Heart left ventricle (tissue), 13 donors: ENCODE measurements around the gene GALK1.

Experiments
- CTCF ChIP-seq, 12 donors: fragments of 200-600 bp; sonication (generic) in 4 of 12; IDR thresholded peaks; one replicate each; pipeline versions ENCODE4 v1.5.0 to v1.8.0; 2018 to 2022; ENCODE audit warnings: antibody characterized with exemption in 12 of 12, mild to moderate bottlenecking in 5 of 12
- POLR2A ChIP-seq, 2 donors: fragments of 450-650 bp; IDR thresholded peaks; one replicate each; pipeline ENCODE4 v1.6.1; 2017; ENCODE audit warnings: antibody characterized with exemption in 2 of 2, mild to moderate bottlenecking in 2 of 2, moderate library complexity in 2 of 2
- donor health status: ischemic (EF 13 %, LVEDD 7.1; RV severe dilation, severe dysfunction).
- donor health status: DM: no; HTN: yes; CAD: no.
- donor health status: DM: no; HTN: no; CAD: no.
- donor health status: ischemic (EF 25% LVEDD 6.9; RV normal size, moderate dysfunction).
- donor health status: ischemic (EF 25% LVEDD 5.7; RV mildly dilated, moderate dysfunction).
- donor health status: ischemic (EF 35%, LVEDD 5.7; RV mildly dilated, moderate dysfunction).
- donor health status: nonischemic (EF 11% LVEDD 7.7; RV severe dilation, severe dysfunction).
- donor health status: DM: yes; HTN: yes; CAD: no.
- donor health status: PGD.
- donor health status: ischemic (EF 29% LVEDD 5.4; RV normal size, mild dysfunction).
- donor health status: nonischemic (EF 23%, LVEDD 6.1; RV moderate dilation, normal function).

- no peak for TF ChIP-seq CTCF (IDR thresholded peaks at IDR 0.05)
- TF ChIP-seq POLR2A (IDR thresholded peaks at IDR 0.05), result no peak
These were observed 22.7 kb downstream of the GALK1 start for GRCh38 chr17:75742337-75742736.
